ENCODE data around the gene PRDM5.

The PRDM5 gene

DNA sequence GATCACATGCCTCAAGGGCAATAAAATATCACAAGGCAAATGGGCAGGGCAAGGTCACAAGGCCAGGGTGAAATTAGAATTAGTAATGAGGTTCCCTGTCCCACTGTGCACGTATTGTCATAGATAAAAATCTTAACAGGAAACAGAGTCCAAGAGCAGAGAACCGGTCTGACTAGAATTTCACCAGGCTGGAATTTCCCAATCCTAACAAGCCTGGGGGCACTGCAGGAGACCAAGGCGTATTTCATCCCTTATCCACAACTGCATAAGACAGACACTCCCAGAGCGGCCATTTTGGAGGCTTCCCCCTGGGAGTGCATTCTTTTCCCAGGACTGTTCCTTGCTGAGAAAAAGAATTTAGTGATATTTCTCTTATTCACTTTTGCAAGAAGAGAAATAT is 25.9 kb upstream of the PRDM5 start:
- DNase-seq (ENCODE audit: low spot score): no peak
- TF ChIP-seq, protein P1, sequence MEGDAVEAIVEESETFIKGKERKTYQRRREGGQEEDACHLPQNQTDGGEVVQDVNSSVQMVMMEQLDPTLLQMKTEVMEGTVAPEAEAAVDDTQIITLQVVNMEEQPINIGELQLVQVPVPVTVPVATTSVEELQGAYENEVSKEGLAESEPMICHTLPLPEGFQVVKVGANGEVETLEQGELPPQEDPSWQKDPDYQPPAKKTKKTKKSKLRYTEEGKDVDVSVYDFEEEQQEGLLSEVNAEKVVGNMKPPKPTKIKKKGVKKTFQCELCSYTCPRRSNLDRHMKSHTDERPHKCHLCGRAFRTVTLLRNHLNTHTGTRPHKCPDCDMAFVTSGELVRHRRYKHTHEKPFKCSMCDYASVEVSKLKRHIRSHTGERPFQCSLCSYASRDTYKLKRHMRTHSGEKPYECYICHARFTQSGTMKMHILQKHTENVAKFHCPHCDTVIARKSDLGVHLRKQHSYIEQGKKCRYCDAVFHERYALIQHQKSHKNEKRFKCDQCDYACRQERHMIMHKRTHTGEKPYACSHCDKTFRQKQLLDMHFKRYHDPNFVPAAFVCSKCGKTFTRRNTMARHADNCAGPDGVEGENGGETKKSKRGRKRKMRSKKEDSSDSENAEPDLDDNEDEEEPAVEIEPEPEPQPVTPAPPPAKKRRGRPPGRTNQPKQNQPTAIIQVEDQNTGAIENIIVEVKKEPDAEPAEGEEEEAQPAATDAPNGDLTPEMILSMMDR (conservative IDR thresholded peaks at IDR 0.05; ENCODE audit: low read depth): no peak
- ChIA-PET CTCF (no interaction called here), POLR2A (ENCODE audit: low non-redundant PET) (no interaction called here)
- no peak overlapping the region for H3K27ac ChIP-seq

GRCh38 chr4:120942776-120943175 is 20.2 kb upstream of the PRDM5 start:
- POLR2A ChIA-PET (ENCODE audit: low non-redundant PET): no interaction called here
- no peak for DNase-seq (ENCODE audit: low spot score)
- no peak overlapping the region for H3K27ac ChIP-seq
- TF ChIP-seq, protein P1 (conservative IDR thresholded peaks at IDR 0.05; ENCODE audit: low read depth): no peak
- CTCF ChIA-PET: interaction anchor here (0.7 kb wide), 1 partner anchor 166 kb away, joined by 3 read pairs; no protein-coding TSS in a partner anchor

- TF ChIP-seq, protein P1 (conservative IDR thresholded peaks at IDR 0.05; ENCODE audit: low read depth): no peak
- no peak overlapping the region for H3K27ac ChIP-seq
- POLR2A ChIA-PET (ENCODE audit: low non-redundant PET): no interaction called here
- CTCF ChIA-PET: no interaction called here
- no peak for DNase-seq (ENCODE audit: low spot score)
Observed at GRCh38 chr4:120940547-120940946, 18.0 kb upstream of the PRDM5 start.

- H3K27ac ChIP-seq: no peak overlapping the region
- ChIA-PET POLR2A (ENCODE audit: low non-redundant PET) (no interaction called here), CTCF (no interaction called here)
- TF ChIP-seq, protein P1 (conservative IDR thresholded peaks at IDR 0.05; ENCODE audit: low read depth): no peak
- DNase-seq (ENCODE audit: low spot score): no peak
Observed at GRCh38 chr4:120939693-120940092, 17.2 kb upstream of the PRDM5 start.

GRCh38 chr4:120929847-120930246 is 7.3 kb upstream of the PRDM5 start:
- CTCF ChIA-PET: interaction anchor here (0.6 kb wide), 1 partner anchor 11 kb away, joined by 4 read pairs; no protein-coding TSS in a partner anchor
- H3K27ac ChIP-seq: no peak overlapping the region
- no peak for DNase-seq (ENCODE audit: low spot score)
- TF ChIP-seq, protein P1 (conservative IDR thresholded peaks at IDR 0.05; ENCODE audit: low read depth): no peak
- POLR2A ChIA-PET (ENCODE audit: low non-redundant PET): no interaction called here

DNA sequence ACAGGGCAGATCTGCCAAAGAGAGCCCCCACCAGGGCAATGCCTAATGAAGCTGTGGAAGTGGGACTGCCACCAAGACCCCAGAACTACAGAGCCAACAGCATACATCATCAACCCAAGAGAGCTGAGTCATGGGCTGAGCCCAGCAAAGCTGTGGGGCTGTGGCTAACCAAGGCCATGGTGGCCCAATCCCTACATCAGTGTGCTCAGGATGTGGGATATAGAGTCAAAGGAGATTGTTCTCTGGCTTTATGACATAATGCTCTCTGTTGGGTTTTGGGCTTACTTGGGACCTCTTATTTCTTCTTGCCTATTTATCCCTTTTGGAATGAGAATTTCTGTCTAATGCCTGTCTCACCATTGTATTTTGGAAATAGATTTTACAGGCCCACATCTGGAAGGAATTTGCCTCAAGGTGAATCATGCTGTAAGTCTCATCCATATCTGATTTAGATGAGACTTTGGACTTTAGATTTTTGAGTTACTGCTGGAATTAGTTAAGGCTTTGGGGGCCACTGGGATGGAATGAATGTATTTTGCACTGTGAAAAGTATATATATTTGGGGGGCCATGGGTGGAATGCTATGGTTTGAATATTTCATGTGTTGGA is 5.4 kb upstream of the PRDM5 start:
- TF ChIP-seq, protein P1 (conservative IDR thresholded peaks at IDR 0.05; ENCODE audit: low read depth): no peak
- CTCF ChIA-PET: no interaction called here
- POLR2A ChIA-PET (ENCODE audit: low non-redundant PET): no interaction called here
- H3K27ac ChIP-seq: no peak overlapping the region
- no peak for DNase-seq (ENCODE audit: low spot score)

All from RWPE1 (cell line).